ENCODE data around the gene ROR2. TPM values are rescaled to one million over a fixed set of nuclear protein-coding genes. Genes with fewer than 3 reads are reported as not detected.
"Not testable (repeated sequence)": the region's sequence is repeated elsewhere in the genome, so short reads cannot be mapped to it uniquely, and the experiment has no call there.

ROR2 gene
- total RNA-seq, 1 experiment from 2014 or later, result 2.7 TPM

GRCh38 chr9:91911657-91912056, 38.4 kb downstream of the ROR2 start:
- H3K18ac ChIP-seq (ENCODE audit: insufficient read length, low read depth, low read length), result no peak overlapping the region
- no peak overlapping the region for H2AFZ ChIP-seq (ENCODE audit: low read length)
- Mint-ChIP-seq H3K4me1 (peaks cover 12 to 18% of the 10 kb centered on the region in 2 experiments), H3K36me3 (ENCODE audit: insufficient read depth in 1 of 3, low read depth in 3 of 3) (no peaks in the 10 kb centered on the region; a peak in 2 of 7 replicates), H3K9me3 (no peaks in the 10 kb centered on the region; a peak in 1 of 5 replicates), H3K27me3 (ENCODE audit: low read depth) (peaks cover 63% of the 10 kb centered on the region), H3K4me3 (no peak overlapping the region), H3K27ac (no peak overlapping the region)
- H2BK15ac ChIP-seq (ENCODE audit: low read depth, low read length), result no peak overlapping the region
- no peaks in the 10 kb centered on the region for H3K79me2 ChIP-seq (ENCODE audit: insufficient read depth, low read length)
- no peak overlapping the region for H3K4me2 ChIP-seq (ENCODE audit: insufficient read depth, insufficient read length, low read length)
- no peaks in the 10 kb centered on the region for H3K9me3 ChIP-seq (ENCODE audit: control insufficient read depth, low read depth, low read length)
- no peak overlapping the region for H2BK20ac ChIP-seq (ENCODE audit: low read depth, low read length, poor library complexity, severe bottlenecking)
- no peak overlapping the region for H4K91ac ChIP-seq (ENCODE audit: insufficient read length, low read depth, low read length)
- H2AK5ac ChIP-seq (ENCODE audit: insufficient read length, low read length), result no peak overlapping the region
- WGBS (ENCODE audit: extremely low coverage, insufficient read length, low lambda C conversion rate), result no CpG with 5 or more reads among the region's 2 CpGs
- H3K27ac ChIP-seq (ENCODE audit: insufficient read length, low read depth, low read length), result no peak overlapping the region
- no peak overlapping the region for H3K56ac ChIP-seq (ENCODE audit: insufficient read length, low read depth, low read length)
- H2BK12ac ChIP-seq (ENCODE audit: insufficient read length, low read depth, low read length), result no peak overlapping the region
- no peak overlapping the region for H3K23ac ChIP-seq (ENCODE audit: insufficient read length, low read depth, low read length)
- H3K4ac ChIP-seq (ENCODE audit: low read depth, low read length), result no peak overlapping the region
- no peak overlapping the region for H2BK5ac ChIP-seq (ENCODE audit: insufficient read length, low read length)
- peaks cover 3% of the 10 kb centered on the region; the same call in 1 of the 2 replicates for H3K4me1 ChIP-seq (ENCODE audit: insufficient read depth, low read length)
- no peak overlapping the region for H3T11ph ChIP-seq (ENCODE audit: low read length)
- H3K79me1 ChIP-seq (ENCODE audit: insufficient read depth, low read depth, low read length, poor library complexity, severe bottlenecking), result no peaks in the 10 kb centered on the region
- no peak for TF ChIP-seq CTCF (conservative IDR thresholded peaks at IDR 0.05)
- H3K9ac ChIP-seq (ENCODE audit: extremely low read depth, insufficient read length, low read length), result no peak overlapping the region
- no peaks in the 10 kb centered on the region for H4K20me1 ChIP-seq (ENCODE audit: control insufficient read depth, insufficient read depth, insufficient read length)
- no peaks in the 10 kb centered on the region; the same call in 1 of the 2 replicates for H3K27me3 ChIP-seq (ENCODE audit: insufficient read depth, low read length)
- no peak overlapping the region for H2BK120ac ChIP-seq (ENCODE audit: low read depth, low read length, poor library complexity, severe bottlenecking)
- H3K23me2 ChIP-seq (ENCODE audit: insufficient read length, low read depth, low read length, poor library complexity, severe bottlenecking), result no peaks in the 10 kb centered on the region
- no peak for DNase-seq
- H4K5ac ChIP-seq (ENCODE audit: insufficient read length, low read depth, low read length), result no peak overlapping the region
- H4K8ac ChIP-seq (replicated peaks; ENCODE audit: insufficient read length, low read depth, low read length), result no peak overlapping the region
- H3K14ac ChIP-seq (ENCODE audit: insufficient read depth, low read length), result no peak overlapping the region

GRCh38 chr9:91909256-91909655, 40.8 kb downstream of the ROR2 start:
- not testable (repeated sequence) for H3K27ac Mint-ChIP-seq; H3K9ac ChIP-seq (ENCODE audit: extremely low read depth, insufficient read length, low read length); H3K23me2 ChIP-seq (ENCODE audit: insufficient read length, low read depth, low read length, poor library complexity, severe bottlenecking)

More at GRCh38 chr9:91909256-91909655, 40.8 kb downstream of the ROR2 start:
- H4K91ac ChIP-seq (ENCODE audit: insufficient read length, low read depth, low read length); H3K56ac ChIP-seq (ENCODE audit: insufficient read length, low read depth, low read length); H4K8ac ChIP-seq (replicated peaks; ENCODE audit: insufficient read length, low read depth, low read length); H3K79me2 ChIP-seq (ENCODE audit: insufficient read depth, low read length); H3K4me2 ChIP-seq (ENCODE audit: insufficient read depth, insufficient read length, low read length); H2BK5ac ChIP-seq (ENCODE audit: insufficient read length, low read length); H2BK12ac ChIP-seq (ENCODE audit: insufficient read length, low read depth, low read length); H3K4me3 Mint-ChIP-seq; H3T11ph ChIP-seq (ENCODE audit: low read length); H2AK5ac ChIP-seq (ENCODE audit: insufficient read length, low read length); H3K4ac ChIP-seq (ENCODE audit: low read depth, low read length); H3K27ac ChIP-seq (ENCODE audit: insufficient read length, low read depth, low read length); H3K79me1 ChIP-seq (ENCODE audit: insufficient read depth, low read depth, low read length, poor library complexity, severe bottlenecking); H3K14ac ChIP-seq (ENCODE audit: insufficient read depth, low read length); H2BK15ac ChIP-seq (ENCODE audit: low read depth, low read length); H2BK120ac ChIP-seq (ENCODE audit: low read depth, low read length, poor library complexity, severe bottlenecking); H3K23ac ChIP-seq (ENCODE audit: insufficient read length, low read depth, low read length); H2BK20ac ChIP-seq (ENCODE audit: low read depth, low read length, poor library complexity, severe bottlenecking); H4K5ac ChIP-seq (ENCODE audit: insufficient read length, low read depth, low read length); H3K9me3 Mint-ChIP-seq; DNase-seq; H3K36me3 Mint-ChIP-seq (ENCODE audit: insufficient read depth in 1 of 3, low read depth in 3 of 3); H4K20me1 ChIP-seq (ENCODE audit: control insufficient read depth, insufficient read depth, insufficient read length); H3K9me3 ChIP-seq (ENCODE audit: control insufficient read depth, low read depth, low read length); H2AFZ ChIP-seq (ENCODE audit: low read length); H3K18ac ChIP-seq (ENCODE audit: insufficient read length, low read depth, low read length); H3K27me3 ChIP-seq (ENCODE audit: insufficient read depth, low read length); H3K4me1 ChIP-seq (ENCODE audit: insufficient read depth, low read length): not testable (repeated sequence)
- WGBS (ENCODE audit: extremely low coverage, insufficient read length, low lambda C conversion rate), result no CpG with 5 or more reads among the region's 3 CpGs
- Mint-ChIP-seq H3K4me1 (peaks cover 12 to 16% of the 10 kb centered on the region in 2 experiments), H3K27me3 (ENCODE audit: low read depth) (peaks cover 51% of the 10 kb centered on the region)
